Neuron (in vitro differentiated cells): ENCODE data around the gene ABLIM2.

ENCODE experiments used
- H2AFZ ChIP-seq: one replicate; pipeline ENCODE4 v1.6.1; 2013; ENCODE audit warnings: low read depth, mild to moderate bottlenecking, inconsistent platforms, low read length, moderate library complexity
- H3K27me3 ChIP-seq: one replicate; pipeline ENCODE4 v1.6.1; 2013; ENCODE audit warnings: low read length; ENCODE audit not compliant: insufficient read depth
- H3K36me3 ChIP-seq: one replicate; pipeline ENCODE4 v1.6.1; 2013; ENCODE audit warnings: low read length; ENCODE audit not compliant: insufficient read depth
- H3K4me1 ChIP-seq: one replicate; pipeline ENCODE4 v1.6.1; 2013; ENCODE audit warnings: low read length; ENCODE audit not compliant: insufficient read depth
- H3K4me3 ChIP-seq: 2 replicates; pipeline ENCODE4 v1.5.1; 2013; ENCODE audit warnings: mild to moderate bottlenecking, low read length, moderate library complexity
- H3K9me3 ChIP-seq: one replicate; pipeline ENCODE4 v1.6.1; 2013; ENCODE audit warnings: low read length

The ABLIM2 gene

DNA sequence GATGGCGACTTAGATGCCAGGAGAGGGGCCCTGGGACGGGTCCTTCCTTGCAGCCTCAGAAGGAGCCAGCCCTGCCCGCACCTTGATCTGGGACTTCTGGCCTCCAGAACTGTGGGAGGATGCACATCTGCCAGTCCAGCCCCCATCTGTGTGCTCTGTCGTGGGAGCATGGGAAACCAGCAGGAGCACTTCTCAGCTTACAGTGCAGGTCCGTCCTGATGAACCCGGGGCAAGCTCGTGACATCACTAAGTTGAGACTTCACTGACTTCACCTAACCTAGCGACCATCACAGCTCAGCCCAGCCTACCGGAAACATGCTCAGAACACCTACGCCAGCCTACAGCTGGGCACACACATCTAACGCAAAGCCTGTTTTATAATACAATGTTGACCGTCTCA is 38.1 kb downstream of the ABLIM2 start:
- Histone ChIP-seq H3K4me3 (no peak overlapping the region), H3K4me1 (no peaks in the 10 kb centered on the region), H3K36me3 (no peaks in the 10 kb centered on the region), H3K27me3 (peaks cover 4% of the 10 kb centered on the region), H3K9me3 (peaks cover 3% of the 10 kb centered on the region), H2AFZ (no peak overlapping the region)

- no peaks in the 10 kb centered on the region for H3K4me1 ChIP-seq
- H3K9me3 ChIP-seq = no peaks in the 10 kb centered on the region
- no peak overlapping the region for H3K4me3 ChIP-seq
- H3K36me3 ChIP-seq = no peaks in the 10 kb centered on the region
- H2AFZ ChIP-seq = no peak overlapping the region
- peaks cover 4% of the 10 kb centered on the region for H3K27me3 ChIP-seq
Measured at GRCh38 chr4:8119877-8120276, 38.7 kb downstream of the ABLIM2 start.

GRCh38 chr4:8118531-8118930 is 40.1 kb downstream of the ABLIM2 start:
- H3K4me3 ChIP-seq = no peak overlapping the region
- no peaks in the 10 kb centered on the region for H3K27me3 ChIP-seq
- no peaks in the 10 kb centered on the region for H3K4me1 ChIP-seq
- H3K36me3 ChIP-seq = no peaks in the 10 kb centered on the region
- no peak overlapping the region for H2AFZ ChIP-seq
- H3K9me3 ChIP-seq = no peaks in the 10 kb centered on the region

DNA sequence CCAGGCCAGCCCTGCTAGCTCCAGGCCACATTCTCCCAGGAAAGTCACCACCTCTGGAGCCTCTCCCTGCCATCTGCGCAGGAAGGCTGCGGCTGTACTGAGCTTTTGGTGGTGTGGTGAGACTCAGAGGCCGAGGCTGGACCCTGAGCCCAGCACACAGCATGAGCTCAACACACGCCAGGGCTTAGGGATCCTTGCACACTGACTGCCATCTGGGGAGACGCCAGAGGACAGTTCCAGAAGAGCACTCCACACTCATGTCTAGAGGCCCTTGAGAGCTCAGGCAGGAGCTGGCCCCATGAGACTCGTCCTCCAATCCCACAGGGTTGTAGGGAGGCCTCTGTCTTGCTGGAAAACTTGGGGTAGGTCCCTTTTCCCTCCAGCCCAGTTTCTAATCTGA is 40.6 kb downstream of the ABLIM2 start:
- Histone ChIP-seq H3K4me1 (no peaks in the 10 kb centered on the region), H2AFZ (no peak overlapping the region), H3K4me3 (no peak overlapping the region), H3K9me3 (no peaks in the 10 kb centered on the region), H3K36me3 (no peaks in the 10 kb centered on the region), H3K27me3 (no peaks in the 10 kb centered on the region)

- H3K4me1 ChIP-seq = no peaks in the 10 kb centered on the region
- H3K36me3 ChIP-seq = no peaks in the 10 kb centered on the region
- H3K4me3 ChIP-seq = no peak overlapping the region
- H3K9me3 ChIP-seq = no peaks in the 10 kb centered on the region
- peaks cover 4% of the 10 kb centered on the region for H3K27me3 ChIP-seq
- H2AFZ ChIP-seq = no peak overlapping the region
Measured at GRCh38 chr4:8117278-8117682, 41.3 kb downstream of the ABLIM2 start.

GRCh38 chr4:8115916-8116315 is 42.7 kb downstream of the ABLIM2 start:
- Histone ChIP-seq H2AFZ (no peak overlapping the region), H3K9me3 (no peaks in the 10 kb centered on the region), H3K4me1 (no peaks in the 10 kb centered on the region), H3K4me3 (no peak overlapping the region), H3K27me3 (peaks cover 4% of the 10 kb centered on the region), H3K36me3 (no peaks in the 10 kb centered on the region)

DNA sequence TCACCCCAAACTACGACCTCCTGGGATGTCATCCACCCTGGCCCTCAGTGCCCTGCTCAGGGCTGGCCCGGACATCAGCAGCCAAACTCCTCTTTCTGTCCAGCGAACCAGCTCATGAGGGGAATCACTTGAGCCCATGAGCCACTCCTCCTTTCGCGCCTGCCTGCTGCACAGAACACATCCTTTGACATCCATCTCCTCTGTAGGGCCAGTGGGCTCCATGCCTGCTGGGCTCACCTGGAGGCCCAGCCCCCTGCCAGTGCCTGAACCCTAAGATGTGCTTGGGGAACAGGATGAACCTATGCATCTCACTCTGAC is 43.5 kb downstream of the ABLIM2 start:
- Histone ChIP-seq H3K4me3 (no peak overlapping the region), H3K9me3 (no peaks in the 10 kb centered on the region), H3K27me3 (peaks cover 6% of the 10 kb centered on the region), H2AFZ (no peak overlapping the region), H3K36me3 (no peaks in the 10 kb centered on the region), H3K4me1 (no peaks in the 10 kb centered on the region)

- Histone ChIP-seq H3K4me3 (no peak overlapping the region), H3K36me3 (no peaks in the 10 kb centered on the region), H2AFZ (no peak overlapping the region), H3K4me1 (no peaks in the 10 kb centered on the region), H3K27me3 (peaks cover 6% of the 10 kb centered on the region), H3K9me3 (no peaks in the 10 kb centered on the region)
Measured at GRCh38 chr4:8114456-8115202, 44.0 kb downstream of the ABLIM2 start.

DNA sequence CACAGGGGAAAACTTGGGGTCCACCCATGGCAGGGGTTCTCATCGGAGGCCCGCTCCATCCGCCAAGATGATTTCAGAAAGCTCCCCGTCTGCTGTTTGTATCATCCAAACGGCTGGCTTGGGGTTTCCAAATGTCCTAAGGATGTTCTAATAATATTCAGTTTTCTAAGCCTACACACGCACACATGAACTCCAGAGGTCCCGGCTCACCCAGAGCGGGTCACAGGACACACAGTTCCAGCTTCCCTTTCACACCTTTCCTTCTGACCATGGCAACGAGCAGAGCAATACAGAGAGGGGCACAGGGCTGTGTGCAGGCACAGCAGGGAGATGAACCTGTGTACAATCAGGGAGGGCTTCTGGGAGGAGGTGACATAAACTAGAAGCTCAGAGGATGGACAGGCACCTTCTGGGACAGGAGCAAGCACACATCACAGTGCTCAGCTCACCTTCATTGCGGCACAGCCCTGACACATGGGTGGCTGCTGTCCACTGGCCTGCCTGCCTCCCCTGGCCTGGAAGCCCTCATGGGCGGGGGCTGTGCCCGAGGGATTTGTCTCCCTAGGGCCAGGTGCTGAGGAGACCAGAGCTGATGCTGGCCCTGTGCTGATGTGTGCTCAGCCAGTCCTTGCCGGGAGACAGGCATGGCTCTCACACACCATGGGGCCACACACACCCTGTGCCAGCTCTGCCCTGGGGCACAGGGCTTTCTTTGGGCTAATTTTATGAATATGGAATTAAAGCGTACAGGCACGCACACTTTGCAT is 44.8 kb downstream of the ABLIM2 start:
- no peaks in the 10 kb centered on the region for H3K4me1 ChIP-seq
- no peaks in the 10 kb centered on the region for H3K36me3 ChIP-seq
- H2AFZ ChIP-seq = no peak overlapping the region
- H3K27me3 ChIP-seq = peaks cover 6% of the 10 kb centered on the region
- H3K9me3 ChIP-seq = no peaks in the 10 kb centered on the region
- H3K4me3 ChIP-seq = no peak overlapping the region

DNA sequence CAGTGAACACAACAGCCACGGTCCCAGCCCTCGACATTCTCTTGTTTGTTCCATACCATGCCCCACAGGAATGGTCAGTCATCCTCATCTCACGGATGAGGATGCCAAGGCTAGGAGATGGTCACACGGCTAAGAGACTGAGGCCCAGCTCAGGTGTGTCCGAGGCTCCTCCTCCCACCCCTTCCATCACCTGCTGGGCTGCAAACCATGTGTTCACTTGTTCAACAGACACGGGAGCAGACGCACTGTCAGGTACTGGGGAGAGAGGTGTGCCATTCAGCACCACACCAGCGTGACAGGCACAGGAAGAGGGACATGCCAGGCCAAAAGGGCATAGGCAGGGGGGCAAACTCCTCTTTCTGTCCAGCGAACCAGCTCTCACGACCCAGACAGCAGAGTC is 45.9 kb downstream of the ABLIM2 start:
- H2AFZ ChIP-seq = no peak overlapping the region
- no peaks in the 10 kb centered on the region for H3K4me1 ChIP-seq
- H3K9me3 ChIP-seq = no peaks in the 10 kb centered on the region
- peaks cover 6% of the 10 kb centered on the region for H3K27me3 ChIP-seq
- no peak overlapping the region for H3K4me3 ChIP-seq
- H3K36me3 ChIP-seq = no peaks in the 10 kb centered on the region

DNA sequence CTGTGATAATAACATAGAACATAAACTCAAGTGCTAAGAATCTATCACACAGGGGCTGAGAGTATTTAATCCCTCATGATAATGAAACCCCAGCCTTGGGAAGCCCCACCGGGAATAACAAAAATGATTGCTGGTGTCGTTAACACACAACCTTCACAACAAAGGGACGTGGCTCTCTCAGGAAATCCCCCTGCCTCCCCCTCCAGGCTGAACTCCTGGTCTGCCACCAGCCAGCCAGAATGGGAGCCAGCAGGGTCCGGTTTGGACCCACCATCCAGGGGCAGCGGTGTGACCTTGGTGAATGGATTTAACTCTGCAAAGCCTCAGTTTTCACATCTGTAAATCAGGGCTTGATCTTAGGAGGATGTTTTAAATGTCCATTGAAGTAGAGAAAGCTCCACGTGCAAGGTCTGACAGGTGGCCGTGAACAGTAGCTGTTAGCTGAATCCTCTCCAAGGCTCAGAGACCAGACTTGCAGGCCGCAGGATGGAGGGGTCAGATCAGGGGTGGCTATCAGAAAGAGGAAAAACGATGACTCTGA is 46.5 kb downstream of the ABLIM2 start:
- Histone ChIP-seq H3K27me3 (peaks cover 6% of the 10 kb centered on the region), H3K36me3 (no peaks in the 10 kb centered on the region), H3K4me3 (no peak overlapping the region), H2AFZ (no peak overlapping the region), H3K9me3 (no peaks in the 10 kb centered on the region), H3K4me1 (no peaks in the 10 kb centered on the region)

DNA sequence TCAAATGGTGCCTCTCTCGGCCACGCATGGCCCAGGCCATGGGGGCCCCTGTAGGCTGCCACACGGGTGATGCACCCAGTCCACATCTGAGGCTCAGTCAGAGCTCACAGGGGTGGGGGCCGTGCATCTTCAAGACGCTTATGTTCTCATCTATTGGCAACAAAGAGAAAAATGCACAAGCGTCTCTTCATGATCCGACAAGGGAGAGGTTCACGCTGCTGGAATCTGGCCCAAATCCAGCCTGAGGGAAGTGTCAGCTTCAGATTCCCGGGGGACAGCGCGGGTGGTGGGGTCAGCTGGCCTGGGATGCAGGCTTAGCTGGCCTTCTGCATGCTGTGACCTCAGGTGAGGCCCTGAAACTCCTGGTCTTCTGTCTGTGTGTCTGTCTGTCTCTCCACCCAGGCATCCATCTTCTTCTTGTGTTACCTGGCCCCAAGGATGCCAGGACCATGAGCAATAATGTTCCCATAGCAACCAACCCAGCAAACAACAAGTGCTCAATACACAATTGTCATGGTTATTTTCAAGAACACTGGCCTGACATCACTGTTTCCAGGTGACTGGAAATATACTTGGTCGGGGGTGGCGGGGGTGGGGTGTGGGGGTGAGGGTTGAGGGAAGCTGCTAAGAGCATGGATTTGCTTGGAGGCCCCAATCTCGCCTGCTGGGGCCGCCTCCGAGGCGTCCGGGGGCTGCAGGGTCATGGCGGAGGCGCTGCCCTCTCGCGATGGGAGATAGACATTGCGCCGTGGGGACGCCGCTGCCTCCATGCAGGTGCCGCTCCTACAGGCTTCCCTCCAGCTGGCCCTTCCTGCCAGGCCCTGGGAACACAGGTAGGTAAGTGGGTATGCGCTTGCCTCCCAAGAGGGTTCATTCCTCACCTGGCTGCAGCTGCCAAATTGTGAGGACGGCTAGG is 48.3 kb downstream of the ABLIM2 start:
- Histone ChIP-seq H3K9me3 (no peaks in the 10 kb centered on the region), H3K4me1 (no peaks in the 10 kb centered on the region), H3K4me3 (no peak overlapping the region), H2AFZ (no peak overlapping the region), H3K27me3 (peaks cover 6% of the 10 kb centered on the region), H3K36me3 (no peaks in the 10 kb centered on the region)
